ENCODE results near the gene SIGLEC7. TPM values are rescaled to one million over a fixed set of nuclear protein-coding genes. Genes with fewer than 3 reads are reported as not detected.

SIGLEC7 gene
- total RNA-seq, 2 donors from 2014 or later, result 2.4 to 5.9 TPM

GRCh38 chr19:51097166-51097738, 44.8 kb upstream of the SIGLEC7 start:
- Histone ChIP-seq H3K4me3 (no peak overlapping the region), H3K27me3 (replicated peaks; ENCODE audit: insufficient read depth) (no peaks in the 10 kb centered on the region), H3K27ac (no peak overlapping the region), H3K36me3 (no peaks in the 10 kb centered on the region), H3K9me3 (no peaks in the 10 kb centered on the region), H3K4me1 (ENCODE audit: control insufficient read depth in 1 of 2, low read depth in 2 of 2) (no peaks in the 10 kb centered on the region)
- TF ChIP-seq CTCF (IDR thresholded peaks at IDR 0.05), result peak; percentile 65
- DNase-seq (ENCODE audit: low spot score) (no peak), ATAC-seq (ENCODE audit: insufficient number of reproducible peaks, low FRiP score, low read depth) (no peak)

- no peak for TF ChIP-seq CTCF (IDR thresholded peaks at IDR 0.05)
- ATAC-seq (ENCODE audit: insufficient number of reproducible peaks, low FRiP score, low read depth) (no peak), DNase-seq (ENCODE audit: low spot score) (no peak)
- H3K36me3 ChIP-seq, result no peaks in the 10 kb centered on the region
- H3K27me3 ChIP-seq (replicated peaks; ENCODE audit: insufficient read depth), result no peaks in the 10 kb centered on the region
- no peak overlapping the region for H3K4me3 ChIP-seq
- no peaks in the 10 kb centered on the region for H3K9me3 ChIP-seq
- no peaks in the 10 kb centered on the region for H3K4me1 ChIP-seq (ENCODE audit: control insufficient read depth in 1 of 2, low read depth in 2 of 2)
- no peak overlapping the region for H3K27ac ChIP-seq
Measured at GRCh38 chr19:51097796-51098195, 44.3 kb upstream of the SIGLEC7 start.

GRCh38 chr19:51098365-51099046, 43.6 kb upstream of the SIGLEC7 start:
- H3K36me3 ChIP-seq, result no peaks in the 10 kb centered on the region
- peak overlapping the region; percentile 35 for H3K4me3 ChIP-seq
- no peak for TF ChIP-seq CTCF (IDR thresholded peaks at IDR 0.05)
- no peaks in the 10 kb centered on the region for H3K9me3 ChIP-seq
- H3K4me1 ChIP-seq (ENCODE audit: control insufficient read depth in 1 of 2, low read depth in 2 of 2), result no peaks in the 10 kb centered on the region
- ATAC-seq (ENCODE audit: insufficient number of reproducible peaks, low FRiP score, low read depth) (no peak), DNase-seq (ENCODE audit: low spot score) (no peak)
- H3K27me3 ChIP-seq (replicated peaks; ENCODE audit: insufficient read depth), result no peaks in the 10 kb centered on the region
- H3K27ac ChIP-seq, result no peak overlapping the region

GRCh38 chr19:51099047-51099382, 43.1 kb upstream of the SIGLEC7 start:
- Histone ChIP-seq H3K9me3 (no peaks in the 10 kb centered on the region), H3K27ac (no peak overlapping the region), H3K36me3 (peaks cover 3% of the 10 kb centered on the region), H3K27me3 (replicated peaks; ENCODE audit: insufficient read depth) (no peaks in the 10 kb centered on the region), H3K4me1 (ENCODE audit: control insufficient read depth in 1 of 2, low read depth in 2 of 2) (no peaks in the 10 kb centered on the region), H3K4me3 (peak overlapping the region; percentile 35)
- TF ChIP-seq CTCF (IDR thresholded peaks at IDR 0.05), result no peak
- ATAC-seq (ENCODE audit: insufficient number of reproducible peaks, low FRiP score, low read depth) (no peak), DNase-seq (ENCODE audit: low spot score) (no peak)

GRCh38 chr19:51100601-51101000, 41.5 kb upstream of the SIGLEC7 start:
- H3K9me3 ChIP-seq, result no peaks in the 10 kb centered on the region
- no peaks in the 10 kb centered on the region for H3K4me1 ChIP-seq (ENCODE audit: control insufficient read depth in 1 of 2, low read depth in 2 of 2)
- no peak overlapping the region for H3K4me3 ChIP-seq
- TF ChIP-seq CTCF (IDR thresholded peaks at IDR 0.05), result no peak
- H3K27ac ChIP-seq, result no peak overlapping the region
- H3K36me3 ChIP-seq, result peaks cover 3% of the 10 kb centered on the region
- no peaks in the 10 kb centered on the region for H3K27me3 ChIP-seq (replicated peaks; ENCODE audit: insufficient read depth)
- no peak for ATAC-seq (ENCODE audit: insufficient number of reproducible peaks, low FRiP score, low read depth)
- no peak for DNase-seq (ENCODE audit: low spot score)

All from thoracic aorta (tissue), 2 donors.